HL-60 (cell line): ENCODE results near the gene IRAK2.

Experiments
- GABPA ChIP-seq: IDR thresholded peaks from 2 replicates; pipeline ENCODE4 v1.6.1; 2012; ENCODE audit warnings: low read depth
- POLR2AphosphoS5 ChIP-seq: IDR thresholded peaks from 2 replicates; pipeline ENCODE4 v1.6.1; 2012; ENCODE audit warnings: low read depth
- REST ChIP-seq: IDR thresholded peaks from 2 replicates; pipeline ENCODE4 v1.6.1; 2012; ENCODE audit warnings: low read depth; ENCODE audit not compliant: insufficient replicate concordance
- SPI1 ChIP-seq: IDR thresholded peaks from 2 replicates; pipeline ENCODE4 v1.6.1; 2012; ENCODE audit warnings: low read depth, mild to moderate bottlenecking, borderline replicate concordance
- TF ChIP-seq, protein P1 (sequence below): IDR thresholded peaks from one replicate; pipeline ENCODE4 v1.5.1; 2011; ENCODE audit warnings: low read length, control low read depth, inconsistent platforms; ENCODE audit not compliant: insufficient read depth

GRCh38 chr3:10286596-10287295 is 122.0 kb downstream of the IRAK2 start:
- TF ChIP-seq SPI1: no peak
- TF ChIP-seq, protein P1, sequence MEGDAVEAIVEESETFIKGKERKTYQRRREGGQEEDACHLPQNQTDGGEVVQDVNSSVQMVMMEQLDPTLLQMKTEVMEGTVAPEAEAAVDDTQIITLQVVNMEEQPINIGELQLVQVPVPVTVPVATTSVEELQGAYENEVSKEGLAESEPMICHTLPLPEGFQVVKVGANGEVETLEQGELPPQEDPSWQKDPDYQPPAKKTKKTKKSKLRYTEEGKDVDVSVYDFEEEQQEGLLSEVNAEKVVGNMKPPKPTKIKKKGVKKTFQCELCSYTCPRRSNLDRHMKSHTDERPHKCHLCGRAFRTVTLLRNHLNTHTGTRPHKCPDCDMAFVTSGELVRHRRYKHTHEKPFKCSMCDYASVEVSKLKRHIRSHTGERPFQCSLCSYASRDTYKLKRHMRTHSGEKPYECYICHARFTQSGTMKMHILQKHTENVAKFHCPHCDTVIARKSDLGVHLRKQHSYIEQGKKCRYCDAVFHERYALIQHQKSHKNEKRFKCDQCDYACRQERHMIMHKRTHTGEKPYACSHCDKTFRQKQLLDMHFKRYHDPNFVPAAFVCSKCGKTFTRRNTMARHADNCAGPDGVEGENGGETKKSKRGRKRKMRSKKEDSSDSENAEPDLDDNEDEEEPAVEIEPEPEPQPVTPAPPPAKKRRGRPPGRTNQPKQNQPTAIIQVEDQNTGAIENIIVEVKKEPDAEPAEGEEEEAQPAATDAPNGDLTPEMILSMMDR: no peak
- TF ChIP-seq POLR2AphosphoS5: no peak; the same call in 1 of the 2 replicates
- TF ChIP-seq REST: no peak
- no peak for TF ChIP-seq GABPA
